HL-60 (cell line): ENCODE measurements around the gene BCAR3.

ENCODE experiments used
- DNase-seq, 2 experiments: peaks; one replicate each; pipeline ENCODE4 v3.0.0-alpha.2; 2010 to 2020; ENCODE audit warnings: low read depth in 1 of 2, low spot score in 1 of 2
- H3K27ac ChIP-seq: fragments of 250-450 bp; sonication (Bioruptor Pico); replicated peaks from 2 replicates; pipeline ENCODE4 v1.5.1; 2020; ENCODE audit warnings: mild to moderate bottlenecking, moderate library complexity
- H3K27me3 ChIP-seq: fragments of 250-450 bp; sonication (Bioruptor Pico); 2 replicates; pipeline ENCODE4 v1.5.1; 2021; ENCODE audit warnings: mild to moderate bottlenecking, moderate library complexity; ENCODE audit not compliant: insufficient read depth, poor library complexity, severe bottlenecking
- H3K4me3 ChIP-seq: replicated peaks from 2 replicates; pipeline ENCODE4 v1.5.1; 2011; ENCODE audit warnings: mild to moderate bottlenecking, control low read depth, low read length; ENCODE audit not compliant: insufficient read depth
- GABPA ChIP-seq: IDR thresholded peaks from 2 replicates; pipeline ENCODE4 v1.6.1; 2012; ENCODE audit warnings: low read depth
- POLR2AphosphoS5 ChIP-seq: IDR thresholded peaks from 2 replicates; pipeline ENCODE4 v1.6.1; 2012; ENCODE audit warnings: low read depth
- SPI1 ChIP-seq: IDR thresholded peaks from 2 replicates; pipeline ENCODE4 v1.6.1; 2012; ENCODE audit warnings: low read depth, mild to moderate bottlenecking, borderline replicate concordance
- TF ChIP-seq, protein P1 (sequence below): IDR thresholded peaks from one replicate; pipeline ENCODE4 v1.5.1; 2011; ENCODE audit warnings: low read length, control low read depth, inconsistent platforms; ENCODE audit not compliant: insufficient read depth
- TF ChIP-seq, protein P2 (sequence below): IDR thresholded peaks from 2 replicates; pipeline ENCODE4 v1.6.1; 2012; ENCODE audit warnings: low read depth; ENCODE audit not compliant: insufficient replicate concordance

The BCAR3 gene

DNA sequence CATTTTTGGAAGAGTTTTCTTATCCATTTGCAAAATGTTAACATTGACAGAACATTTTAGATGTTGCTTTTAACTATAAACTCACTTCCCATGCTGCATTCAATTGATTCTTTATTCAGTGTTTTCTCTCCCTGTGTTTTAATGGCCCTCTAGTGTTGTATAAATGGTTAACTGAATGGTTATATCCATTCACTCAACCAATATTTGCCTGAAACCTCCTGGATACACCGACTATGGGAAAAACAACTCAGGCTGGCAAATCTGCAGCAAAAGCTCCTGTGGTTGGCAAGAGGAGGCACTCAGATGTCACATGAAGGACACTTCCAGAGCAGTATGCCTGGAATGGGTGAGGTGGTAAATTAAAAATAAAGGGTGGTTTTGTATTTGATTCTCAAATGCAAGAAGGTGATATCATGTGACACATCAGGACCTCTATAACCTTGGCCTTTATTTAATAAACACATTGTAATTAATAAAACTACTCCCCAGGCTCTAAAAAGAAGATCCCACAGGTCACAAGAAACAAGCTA is 107.6 kb downstream of the BCAR3 start:
- Histone ChIP-seq H3K4me3 (no peak overlapping the region), H3K27ac (no peak overlapping the region), H3K27me3 (no peaks in the 10 kb centered on the region)
- TF ChIP-seq GABPA (no peak), SPI1 (no peak), POLR2AphosphoS5 (no peak)
- TF ChIP-seq, protein P1, sequence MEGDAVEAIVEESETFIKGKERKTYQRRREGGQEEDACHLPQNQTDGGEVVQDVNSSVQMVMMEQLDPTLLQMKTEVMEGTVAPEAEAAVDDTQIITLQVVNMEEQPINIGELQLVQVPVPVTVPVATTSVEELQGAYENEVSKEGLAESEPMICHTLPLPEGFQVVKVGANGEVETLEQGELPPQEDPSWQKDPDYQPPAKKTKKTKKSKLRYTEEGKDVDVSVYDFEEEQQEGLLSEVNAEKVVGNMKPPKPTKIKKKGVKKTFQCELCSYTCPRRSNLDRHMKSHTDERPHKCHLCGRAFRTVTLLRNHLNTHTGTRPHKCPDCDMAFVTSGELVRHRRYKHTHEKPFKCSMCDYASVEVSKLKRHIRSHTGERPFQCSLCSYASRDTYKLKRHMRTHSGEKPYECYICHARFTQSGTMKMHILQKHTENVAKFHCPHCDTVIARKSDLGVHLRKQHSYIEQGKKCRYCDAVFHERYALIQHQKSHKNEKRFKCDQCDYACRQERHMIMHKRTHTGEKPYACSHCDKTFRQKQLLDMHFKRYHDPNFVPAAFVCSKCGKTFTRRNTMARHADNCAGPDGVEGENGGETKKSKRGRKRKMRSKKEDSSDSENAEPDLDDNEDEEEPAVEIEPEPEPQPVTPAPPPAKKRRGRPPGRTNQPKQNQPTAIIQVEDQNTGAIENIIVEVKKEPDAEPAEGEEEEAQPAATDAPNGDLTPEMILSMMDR = no peak
- TF ChIP-seq, protein P2, sequence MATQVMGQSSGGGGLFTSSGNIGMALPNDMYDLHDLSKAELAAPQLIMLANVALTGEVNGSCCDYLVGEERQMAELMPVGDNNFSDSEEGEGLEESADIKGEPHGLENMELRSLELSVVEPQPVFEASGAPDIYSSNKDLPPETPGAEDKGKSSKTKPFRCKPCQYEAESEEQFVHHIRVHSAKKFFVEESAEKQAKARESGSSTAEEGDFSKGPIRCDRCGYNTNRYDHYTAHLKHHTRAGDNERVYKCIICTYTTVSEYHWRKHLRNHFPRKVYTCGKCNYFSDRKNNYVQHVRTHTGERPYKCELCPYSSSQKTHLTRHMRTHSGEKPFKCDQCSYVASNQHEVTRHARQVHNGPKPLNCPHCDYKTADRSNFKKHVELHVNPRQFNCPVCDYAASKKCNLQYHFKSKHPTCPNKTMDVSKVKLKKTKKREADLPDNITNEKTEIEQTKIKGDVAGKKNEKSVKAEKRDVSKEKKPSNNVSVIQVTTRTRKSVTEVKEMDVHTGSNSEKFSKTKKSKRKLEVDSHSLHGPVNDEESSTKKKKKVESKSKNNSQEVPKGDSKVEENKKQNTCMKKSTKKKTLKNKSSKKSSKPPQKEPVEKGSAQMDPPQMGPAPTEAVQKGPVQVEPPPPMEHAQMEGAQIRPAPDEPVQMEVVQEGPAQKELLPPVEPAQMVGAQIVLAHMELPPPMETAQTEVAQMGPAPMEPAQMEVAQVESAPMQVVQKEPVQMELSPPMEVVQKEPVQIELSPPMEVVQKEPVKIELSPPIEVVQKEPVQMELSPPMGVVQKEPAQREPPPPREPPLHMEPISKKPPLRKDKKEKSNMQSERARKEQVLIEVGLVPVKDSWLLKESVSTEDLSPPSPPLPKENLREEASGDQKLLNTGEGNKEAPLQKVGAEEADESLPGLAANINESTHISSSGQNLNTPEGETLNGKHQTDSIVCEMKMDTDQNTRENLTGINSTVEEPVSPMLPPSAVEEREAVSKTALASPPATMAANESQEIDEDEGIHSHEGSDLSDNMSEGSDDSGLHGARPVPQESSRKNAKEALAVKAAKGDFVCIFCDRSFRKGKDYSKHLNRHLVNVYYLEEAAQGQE = no peak
- no peak for DNase-seq

DNA sequence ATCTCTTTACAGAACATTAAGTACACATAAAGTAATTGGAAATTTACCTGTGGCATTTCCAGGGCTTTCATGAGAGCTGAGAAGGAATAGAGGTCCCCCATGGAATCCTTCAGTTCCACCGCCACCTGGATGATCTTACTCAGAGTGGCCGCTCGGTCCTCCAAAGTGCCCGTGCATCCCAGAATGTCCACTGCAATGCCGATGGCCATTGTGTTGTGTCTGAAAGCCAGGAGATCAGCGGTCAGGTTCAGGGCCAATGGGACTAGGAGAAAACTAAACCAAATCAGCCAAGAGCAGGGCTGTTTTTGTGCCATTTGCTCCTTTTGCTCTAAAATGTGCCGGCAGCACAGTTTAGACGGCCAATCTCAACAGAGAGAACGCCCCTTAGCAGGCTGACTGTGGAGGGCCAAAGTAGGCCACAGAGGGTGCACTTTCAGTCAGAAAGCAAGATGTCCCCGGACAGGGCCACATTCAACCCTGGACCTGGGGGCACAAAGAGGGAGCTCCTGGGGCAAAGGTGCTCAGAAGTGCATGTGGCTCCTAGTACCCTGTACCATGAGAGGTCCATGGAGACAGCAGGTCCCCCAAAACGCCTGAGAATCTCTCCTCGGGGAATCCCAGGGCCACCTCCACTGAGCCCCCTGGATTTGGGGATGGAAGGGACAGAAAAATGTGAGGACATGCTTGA is 109.9 kb downstream of the BCAR3 start:
- TF ChIP-seq GABPA = no peak
- TF ChIP-seq, protein P1 = no peak
- Histone ChIP-seq H3K27me3 (no peaks in the 10 kb centered on the region), H3K27ac (no peak overlapping the region), H3K4me3 (no peak overlapping the region)
- DNase-seq = no peak

DNA sequence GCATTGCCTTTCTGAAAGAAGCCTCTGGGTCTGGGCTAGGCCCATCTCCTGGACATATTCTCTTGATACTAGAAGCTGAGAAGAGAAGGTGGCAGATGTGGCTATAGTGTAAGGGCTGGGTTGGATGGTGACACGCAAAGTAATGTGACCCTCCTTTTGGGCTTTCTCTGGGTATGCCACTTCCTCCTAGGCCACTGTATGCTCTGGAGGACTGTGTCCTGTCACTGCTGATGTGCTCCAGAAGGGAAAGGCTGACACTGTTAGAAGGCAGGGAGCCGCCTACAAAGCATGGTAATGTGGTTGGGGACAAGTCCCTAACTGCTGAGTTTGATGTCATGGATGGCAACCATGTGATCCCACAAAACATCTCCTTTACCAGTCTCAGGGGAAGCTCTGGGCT is 112.1 kb downstream of the BCAR3 start:
- H3K27ac ChIP-seq = no peak overlapping the region
- no peak for DNase-seq
- no peaks in the 10 kb centered on the region for H3K27me3 ChIP-seq
- no peak for TF ChIP-seq POLR2AphosphoS5
- TF ChIP-seq, protein P2 = no peak
- TF ChIP-seq GABPA = no peak
- TF ChIP-seq, protein P1 = no peak
- no peak for TF ChIP-seq SPI1
- H3K4me3 ChIP-seq = no peak overlapping the region
